ENCODE results near the gene PGAP1. TPM values are rescaled to one million over a fixed set of nuclear protein-coding genes. Genes with fewer than 3 reads are reported as not detected.
"Not testable (repeated sequence)": the region's sequence is repeated elsewhere in the genome, so short reads cannot be mapped to it uniquely, and the experiment has no call there.

The PGAP1 gene
- total and polyA plus RNA-seq, 9 donors = 11.9 to 22.1 (median 16.8) TPM

GRCh38 chr2:196925768-196926561, 542 bp downstream of the PGAP1 start:
- Histone ChIP-seq H3K9me3 (replicated peaks; ENCODE audit: control insufficient read depth, low read depth, low read length) (no peaks in the 10 kb centered on the region), H3K4me3 (ENCODE audit: low read length) (peak overlapping the region; percentile 95), H3K4me1 (ENCODE audit: control insufficient read depth, insufficient read depth, low read length) (peaks cover 2% of the 10 kb centered on the region), H3K27me3 (ENCODE audit: control insufficient read depth, insufficient read depth, low read length) (no peaks in the 10 kb centered on the region), H3K36me3 (ENCODE audit: control insufficient read depth, insufficient read depth, low read length) (no peaks in the 10 kb centered on the region), H3K27ac (ENCODE audit: low read length) (peak overlapping the region; percentile 98)
- 0% methylated on average over 25 of the region's 37 CpGs for WGBS (ENCODE audit: insufficient coverage)
- DNase-seq = peak; percentile 56

GRCh38 chr2:196925051-196925767, 1.3 kb downstream of the PGAP1 start:
- Histone ChIP-seq H3K4me1 (ENCODE audit: control insufficient read depth, insufficient read depth, low read length) (peaks cover 2% of the 10 kb centered on the region), H3K27me3 (ENCODE audit: control insufficient read depth, insufficient read depth, low read length) (no peaks in the 10 kb centered on the region), H3K9me3 (replicated peaks; ENCODE audit: control insufficient read depth, low read depth, low read length) (no peaks in the 10 kb centered on the region), H3K27ac (ENCODE audit: low read length) (peak overlapping the region; percentile 98), H3K4me3 (ENCODE audit: low read length) (peak overlapping the region; percentile 95), H3K36me3 (ENCODE audit: control insufficient read depth, insufficient read depth, low read length) (no peaks in the 10 kb centered on the region)
- no CpG with 5 or more reads among the region's 11 CpGs for WGBS (ENCODE audit: insufficient coverage)
- no peak for DNase-seq

- Histone ChIP-seq H3K9me3 (replicated peaks; ENCODE audit: control insufficient read depth, low read depth, low read length) (no peaks in the 10 kb centered on the region), H3K4me3 (ENCODE audit: low read length) (no peak overlapping the region), H3K4me1 (ENCODE audit: control insufficient read depth, insufficient read depth, low read length) (peaks cover 2% of the 10 kb centered on the region)
Observed at GRCh38 chr2:196924051-196924450, 2.5 kb downstream of the PGAP1 start.

GRCh38 chr2:196918927-196919326, 7.6 kb downstream of the PGAP1 start:
- H3K4me3 ChIP-seq (ENCODE audit: low read length) = no peak overlapping the region
- no peaks in the 10 kb centered on the region for H3K27me3 ChIP-seq (ENCODE audit: control insufficient read depth, insufficient read depth, low read length)
- H3K36me3 ChIP-seq (ENCODE audit: control insufficient read depth, insufficient read depth, low read length) = peaks cover 12% of the 10 kb centered on the region
- H3K27ac ChIP-seq (ENCODE audit: low read length) = no peak overlapping the region
- no peak for DNase-seq
- H3K9me3 ChIP-seq (replicated peaks; ENCODE audit: control insufficient read depth, low read depth, low read length) = peaks cover 4% of the 10 kb centered on the region
- WGBS (ENCODE audit: insufficient coverage) = 100% methylated on average over 3 of the region's 3 CpGs
- no peaks in the 10 kb centered on the region for H3K4me1 ChIP-seq (ENCODE audit: control insufficient read depth, insufficient read depth, low read length)

More at GRCh38 chr2:196924051-196924450, 2.5 kb downstream of the PGAP1 start:
- Histone ChIP-seq H3K27me3 (ENCODE audit: control insufficient read depth, insufficient read depth, low read length) (no peaks in the 10 kb centered on the region), H3K27ac (ENCODE audit: low read length) (no peak overlapping the region), H3K36me3 (ENCODE audit: control insufficient read depth, insufficient read depth, low read length) (no peaks in the 10 kb centered on the region)
- no peak for DNase-seq

GRCh38 chr2:196917802-196918201, 8.7 kb downstream of the PGAP1 start:
- no peak for DNase-seq
- H3K36me3 ChIP-seq (ENCODE audit: control insufficient read depth, insufficient read depth, low read length) = peaks cover 17% of the 10 kb centered on the region
- no peaks in the 10 kb centered on the region for H3K4me1 ChIP-seq (ENCODE audit: control insufficient read depth, insufficient read depth, low read length)
- H3K4me3 ChIP-seq (ENCODE audit: low read length) = no peak overlapping the region
- peaks cover 4% of the 10 kb centered on the region for H3K9me3 ChIP-seq (replicated peaks; ENCODE audit: control insufficient read depth, low read depth, low read length)
- H3K27me3 ChIP-seq (ENCODE audit: control insufficient read depth, insufficient read depth, low read length) = no peaks in the 10 kb centered on the region
- no peak overlapping the region for H3K27ac ChIP-seq (ENCODE audit: low read length)

GRCh38 chr2:196915507-196916189, 10.9 kb downstream of the PGAP1 start:
- Histone ChIP-seq H3K9me3 (replicated peaks; ENCODE audit: control insufficient read depth, low read depth, low read length) (peaks cover 4% of the 10 kb centered on the region), H3K36me3 (ENCODE audit: control insufficient read depth, insufficient read depth, low read length) (peaks cover 20% of the 10 kb centered on the region), H3K27me3 (ENCODE audit: control insufficient read depth, insufficient read depth, low read length) (no peaks in the 10 kb centered on the region), H3K27ac (ENCODE audit: low read length) (no peak overlapping the region), H3K4me1 (ENCODE audit: control insufficient read depth, insufficient read depth, low read length) (no peaks in the 10 kb centered on the region), H3K4me3 (ENCODE audit: low read length) (no peak overlapping the region)
- DNase-seq = no peak
- 100% methylated on average over 1 of the region's 3 CpGs for WGBS (ENCODE audit: insufficient coverage)

- Histone ChIP-seq H3K4me3 (ENCODE audit: low read length) (no peak overlapping the region), H3K27me3 (ENCODE audit: control insufficient read depth, insufficient read depth, low read length) (no peaks in the 10 kb centered on the region), H3K9me3 (replicated peaks; ENCODE audit: control insufficient read depth, low read depth, low read length) (peaks cover 4% of the 10 kb centered on the region), H3K4me1 (ENCODE audit: control insufficient read depth, insufficient read depth, low read length) (no peaks in the 10 kb centered on the region), H3K36me3 (ENCODE audit: control insufficient read depth, insufficient read depth, low read length) (peaks cover 20% of the 10 kb centered on the region), H3K27ac (ENCODE audit: low read length) (no peak overlapping the region)
- DNase-seq = no peak
- 96% methylated on average over 2 of the region's 4 CpGs for WGBS (ENCODE audit: insufficient coverage)
Observed at GRCh38 chr2:196914867-196915460, 11.5 kb downstream of the PGAP1 start.

GRCh38 chr2:196913691-196914090, 12.8 kb downstream of the PGAP1 start:
- DNase-seq = peak; percentile 43
- no peaks in the 10 kb centered on the region for H3K4me1 ChIP-seq (ENCODE audit: control insufficient read depth, insufficient read depth, low read length)
- no CpG with 5 or more reads among the region's 1 CpG for WGBS (ENCODE audit: insufficient coverage)
- H3K27me3 ChIP-seq (ENCODE audit: control insufficient read depth, insufficient read depth, low read length) = no peaks in the 10 kb centered on the region
- peaks cover 4% of the 10 kb centered on the region for H3K9me3 ChIP-seq (replicated peaks; ENCODE audit: control insufficient read depth, low read depth, low read length)
- no peak overlapping the region for H3K4me3 ChIP-seq (ENCODE audit: low read length)
- no peak overlapping the region for H3K27ac ChIP-seq (ENCODE audit: low read length)
- peaks cover 20% of the 10 kb centered on the region for H3K36me3 ChIP-seq (ENCODE audit: control insufficient read depth, insufficient read depth, low read length)

GRCh38 chr2:196905365-196905764, 21.1 kb downstream of the PGAP1 start:
- not testable (repeated sequence) for DNase-seq; H3K4me3 ChIP-seq (ENCODE audit: low read length); H3K9me3 ChIP-seq (replicated peaks; ENCODE audit: control insufficient read depth, low read depth, low read length); H3K27ac ChIP-seq (ENCODE audit: low read length); H3K36me3 ChIP-seq (ENCODE audit: control insufficient read depth, insufficient read depth, low read length); H3K27me3 ChIP-seq (ENCODE audit: control insufficient read depth, insufficient read depth, low read length); H3K4me1 ChIP-seq (ENCODE audit: control insufficient read depth, insufficient read depth, low read length)
- WGBS (ENCODE audit: insufficient coverage) = no CpG with 5 or more reads among the region's 15 CpGs

- no peak for DNase-seq
- Histone ChIP-seq H3K27ac (ENCODE audit: low read length) (no peak overlapping the region), H3K27me3 (ENCODE audit: control insufficient read depth, insufficient read depth, low read length) (no peaks in the 10 kb centered on the region), H3K36me3 (ENCODE audit: control insufficient read depth, insufficient read depth, low read length) (peaks cover 12% of the 10 kb centered on the region), H3K4me3 (ENCODE audit: low read length) (no peak overlapping the region), H3K4me1 (ENCODE audit: control insufficient read depth, insufficient read depth, low read length) (no peaks in the 10 kb centered on the region), H3K9me3 (replicated peaks; ENCODE audit: control insufficient read depth, low read depth, low read length) (no peaks in the 10 kb centered on the region)
- no CpG with 5 or more reads among the region's 3 CpGs for WGBS (ENCODE audit: insufficient coverage)
Observed at GRCh38 chr2:196902828-196903227, 23.7 kb downstream of the PGAP1 start.

Measured in muscle of leg (tissue), 11 donors.